ENCODE results near the gene GPC6.
"Not testable (repeated sequence)": the region's sequence is repeated elsewhere in the genome, so short reads cannot be mapped to it uniquely, and the experiment has no call there.

Gene GPC6

GRCh38 chr13:93450761-93451160 is 224.2 kb downstream of the GPC6 start:
- no peak for TF ChIP-seq CTCF (IDR thresholded peaks at IDR 0.05; ENCODE audit: low read depth, low read length)
- no peak for DNase-seq (ENCODE audit: extremely low read depth, low read depth)

- DNase-seq (ENCODE audit: extremely low read depth, low read depth) = not testable (repeated sequence)
These were observed 228.1 kb downstream of the GPC6 start for GRCh38 chr13:93454676-93455235.

- no peak for TF ChIP-seq CTCF (IDR thresholded peaks at IDR 0.05; ENCODE audit: low read depth, low read length)
- DNase-seq (ENCODE audit: extremely low read depth, low read depth) = no peak
These were observed 229.3 kb downstream of the GPC6 start for GRCh38 chr13:93455861-93456260.

- DNase-seq (ENCODE audit: extremely low read depth, low read depth) = no peak
- TF ChIP-seq CTCF (IDR thresholded peaks at IDR 0.05; ENCODE audit: low read depth, low read length) = no peak
These were observed 233.4 kb downstream of the GPC6 start for GRCh38 chr13:93460005-93460404.

GRCh38 chr13:93462151-93462550 is 235.5 kb downstream of the GPC6 start:
- TF ChIP-seq CTCF (IDR thresholded peaks at IDR 0.05; ENCODE audit: low read depth, low read length) = no peak
- no peak for DNase-seq (ENCODE audit: extremely low read depth, low read depth)

- TF ChIP-seq CTCF (IDR thresholded peaks at IDR 0.05; ENCODE audit: low read depth, low read length) = no peak
These were observed 240.0 kb downstream of the GPC6 start for GRCh38 chr13:93466502-93467036.

GRCh38 chr13:93467175-93467574 is 240.6 kb downstream of the GPC6 start:
- DNase-seq (ENCODE audit: extremely low read depth, low read depth) = no peak
- no peak for TF ChIP-seq CTCF (IDR thresholded peaks at IDR 0.05; ENCODE audit: low read depth, low read length)

More at GRCh38 chr13:93466502-93467036, 240.0 kb downstream of the GPC6 start:
- DNase-seq (ENCODE audit: extremely low read depth, low read depth) = no peak

GRCh38 chr13:93468433-93468832 is 241.8 kb downstream of the GPC6 start:
- no peak for DNase-seq (ENCODE audit: extremely low read depth, low read depth)
- no peak for TF ChIP-seq CTCF (IDR thresholded peaks at IDR 0.05; ENCODE audit: low read depth, low read length)

Data from AG09319 (cell line).